Measurements from ENCODE around the gene C2CD2. TPM values are rescaled to one million over a fixed set of nuclear protein-coding genes. Genes with fewer than 3 reads are reported as not detected.
"Not testable (repeated sequence)": the region's sequence is repeated elsewhere in the genome, so short reads cannot be mapped to it uniquely, and the experiment has no call there.

C2CD2 gene
- total RNA-seq, 1 donor from 2014 or later = 6.7 TPM

GRCh38 chr21:41961753-41962152 is 7.9 kb upstream of the C2CD2 start:
- no peak for DNase-seq
- TF ChIP-seq, protein P1, sequence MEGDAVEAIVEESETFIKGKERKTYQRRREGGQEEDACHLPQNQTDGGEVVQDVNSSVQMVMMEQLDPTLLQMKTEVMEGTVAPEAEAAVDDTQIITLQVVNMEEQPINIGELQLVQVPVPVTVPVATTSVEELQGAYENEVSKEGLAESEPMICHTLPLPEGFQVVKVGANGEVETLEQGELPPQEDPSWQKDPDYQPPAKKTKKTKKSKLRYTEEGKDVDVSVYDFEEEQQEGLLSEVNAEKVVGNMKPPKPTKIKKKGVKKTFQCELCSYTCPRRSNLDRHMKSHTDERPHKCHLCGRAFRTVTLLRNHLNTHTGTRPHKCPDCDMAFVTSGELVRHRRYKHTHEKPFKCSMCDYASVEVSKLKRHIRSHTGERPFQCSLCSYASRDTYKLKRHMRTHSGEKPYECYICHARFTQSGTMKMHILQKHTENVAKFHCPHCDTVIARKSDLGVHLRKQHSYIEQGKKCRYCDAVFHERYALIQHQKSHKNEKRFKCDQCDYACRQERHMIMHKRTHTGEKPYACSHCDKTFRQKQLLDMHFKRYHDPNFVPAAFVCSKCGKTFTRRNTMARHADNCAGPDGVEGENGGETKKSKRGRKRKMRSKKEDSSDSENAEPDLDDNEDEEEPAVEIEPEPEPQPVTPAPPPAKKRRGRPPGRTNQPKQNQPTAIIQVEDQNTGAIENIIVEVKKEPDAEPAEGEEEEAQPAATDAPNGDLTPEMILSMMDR (IDR thresholded peaks at IDR 0.05) = no peak
- Mint-ChIP-seq H3K4me1 (peaks cover 19% of the 10 kb centered on the region), H3K4me3 (no peak overlapping the region), H3K9me3 (no peaks in the 10 kb centered on the region), H3K36me3 (ENCODE audit: low read depth) (no peaks in the 10 kb centered on the region), H3K27me3 (peaks cover 30% of the 10 kb centered on the region), H3K27ac (no peak overlapping the region)
- CTCF ChIA-PET = interaction anchor here (1.5 kb wide), 1 partner anchor 145 kb away, joined by 5 read pairs; no protein-coding TSS in a partner anchor
- intact Hi-C loops (cut with micrococcal nuclease) = no loop called here
- no peak for ATAC-seq (ENCODE audit: low read depth)
- POLR2A ChIA-PET = interaction anchor here (0.6 kb wide), 1 partner anchor 116 kb away, joined by 3 read pairs; no protein-coding TSS in a partner anchor

DNA sequence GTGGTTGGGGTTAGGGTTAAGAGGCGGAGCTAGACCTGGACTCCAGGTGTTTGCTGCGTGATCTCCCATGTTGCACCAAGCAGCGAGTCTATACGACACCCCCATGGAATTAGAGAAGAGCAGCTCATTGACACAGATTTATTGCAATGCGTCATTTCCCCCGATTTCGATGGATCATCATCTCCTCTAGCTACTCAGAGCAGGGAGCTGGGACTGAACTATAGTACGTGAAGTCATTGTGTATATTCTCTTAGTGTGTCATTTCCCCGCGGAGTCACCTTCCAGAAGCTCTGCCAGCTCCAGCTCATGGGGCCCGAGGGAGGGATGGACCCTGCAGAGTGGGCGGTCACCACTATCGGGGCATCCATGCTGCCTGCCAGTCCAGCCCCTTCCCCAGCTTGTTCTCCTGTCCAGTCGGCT is 7.5 kb upstream of the C2CD2 start:
- no peak for ATAC-seq (ENCODE audit: low read depth)
- Mint-ChIP-seq H3K4me1 (peaks cover 19% of the 10 kb centered on the region), H3K4me3 (no peak overlapping the region), H3K27me3 (peaks cover 30% of the 10 kb centered on the region), H3K36me3 (ENCODE audit: low read depth) (no peaks in the 10 kb centered on the region), H3K9me3 (no peaks in the 10 kb centered on the region), H3K27ac (no peak overlapping the region)
- intact Hi-C loops (cut with micrococcal nuclease) = no loop called here
- ChIA-PET CTCF (interaction anchor here (1.5 kb wide), 1 partner anchor 145 kb away, joined by 5 read pairs; no protein-coding TSS in a partner anchor), POLR2A (interaction anchor here (0.6 kb wide), 1 partner anchor 116 kb away, joined by 3 read pairs; no protein-coding TSS in a partner anchor)
- no peak for DNase-seq
- TF ChIP-seq, protein P1 (IDR thresholded peaks at IDR 0.05) = no peak

GRCh38 chr21:41960386-41960785 is 6.6 kb upstream of the C2CD2 start:
- POLR2A ChIA-PET = no interaction called here
- Mint-ChIP-seq H3K27me3 (peaks cover 30% of the 10 kb centered on the region), H3K4me3 (no peak overlapping the region), H3K4me1 (peaks cover 23% of the 10 kb centered on the region), H3K27ac (no peak overlapping the region), H3K9me3 (no peaks in the 10 kb centered on the region), H3K36me3 (ENCODE audit: low read depth) (no peaks in the 10 kb centered on the region)
- CTCF ChIA-PET = interaction anchor here (1.5 kb wide), 1 partner anchor 144 kb away, joined by 5 read pairs; no protein-coding TSS in a partner anchor
- DNase-seq = no peak
- no peak for ATAC-seq (ENCODE audit: low read depth)
- intact Hi-C loops (cut with micrococcal nuclease) = no loop called here
- TF ChIP-seq, protein P1 (IDR thresholded peaks at IDR 0.05) = no peak

GRCh38 chr21:41959697-41960096 is 5.9 kb upstream of the C2CD2 start:
- H3K36me3 Mint-ChIP-seq (ENCODE audit: low read depth); H3K4me3 Mint-ChIP-seq; DNase-seq; CTCF ChIA-PET; H3K9me3 Mint-ChIP-seq; H3K27ac Mint-ChIP-seq; POLR2A ChIA-PET; ATAC-seq (ENCODE audit: low read depth): not testable (repeated sequence)
- peaks cover 36% of the 10 kb centered on the region for H3K27me3 Mint-ChIP-seq
- intact Hi-C loops (cut with micrococcal nuclease) = loop anchor here (10.0 kb wide), 1 partner anchor 45 kb away; no protein-coding TSS in a partner anchor
- H3K4me1 Mint-ChIP-seq = peaks cover 24% of the 10 kb centered on the region

- DNase-seq (no peak), ATAC-seq (ENCODE audit: low read depth) (no peak)
- POLR2A ChIA-PET = no interaction called here
- Mint-ChIP-seq H3K4me1 (peaks cover 28% of the 10 kb centered on the region), H3K27me3 (peaks cover 39% of the 10 kb centered on the region), H3K36me3 (ENCODE audit: low read depth) (no peaks in the 10 kb centered on the region), H3K27ac (no peak overlapping the region), H3K4me3 (no peak overlapping the region), H3K9me3 (no peaks in the 10 kb centered on the region)
- CTCF ChIA-PET = no interaction called here
- intact Hi-C loops (cut with micrococcal nuclease) = loop anchor here (10.0 kb wide), 1 partner anchor 46 kb away; no protein-coding TSS in a partner anchor
- TF ChIP-seq, protein P1 (IDR thresholded peaks at IDR 0.05) = no peak
Measured at GRCh38 chr21:41958886-41959563, 5.2 kb upstream of the C2CD2 start.
